ENCODE measurements around the gene CREBRF.

CREBRF gene

DNA sequence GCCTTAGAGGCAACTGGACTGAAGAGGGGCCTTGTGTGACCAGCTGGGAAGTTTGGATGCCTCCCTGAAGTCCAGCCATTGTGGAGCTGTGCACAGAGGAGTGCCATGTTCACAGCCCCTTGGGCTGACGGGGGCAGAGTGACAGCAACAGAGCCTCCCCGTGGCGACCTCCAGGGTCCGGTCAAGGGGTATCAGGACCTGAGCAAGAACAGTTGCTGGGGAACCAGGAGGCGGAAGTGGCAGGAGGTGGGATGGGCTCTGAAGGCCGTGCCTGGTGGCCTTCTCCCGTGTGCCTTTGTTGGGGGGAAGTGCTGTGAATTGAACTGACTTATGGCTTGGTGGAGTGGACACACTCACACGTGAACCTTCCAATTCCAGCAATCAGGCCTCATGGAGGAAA is 102.2 kb downstream of the CREBRF start:
- no peak for DNase-seq

GRCh38 chr5:173159256-173159655 is 103.1 kb downstream of the CREBRF start:
- DNase-seq, result no peak

GRCh38 chr5:173161148-173161547 is 105.0 kb downstream of the CREBRF start:
- DNase-seq, result no peak

DNA sequence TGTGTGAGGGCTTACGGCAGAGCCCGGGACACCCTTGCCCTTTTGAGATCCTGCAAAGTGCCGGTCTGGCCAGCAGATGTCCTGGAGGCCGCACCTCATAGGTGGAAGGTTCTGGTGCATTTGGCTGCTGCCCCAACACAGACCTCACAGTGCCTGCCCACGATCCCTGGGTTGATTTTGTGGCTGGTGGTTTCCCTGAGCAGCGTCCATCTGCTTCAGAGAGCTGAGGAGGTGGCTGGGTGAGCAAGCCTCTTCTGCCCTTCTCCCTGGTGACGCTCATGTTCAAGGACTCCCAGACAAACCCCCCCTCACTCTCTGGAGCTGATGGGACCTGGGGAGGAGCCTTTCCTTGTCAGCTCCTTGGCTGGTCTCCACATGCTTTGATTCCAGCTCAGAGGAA is 107.1 kb downstream of the CREBRF start:
- no peak for DNase-seq

DNA sequence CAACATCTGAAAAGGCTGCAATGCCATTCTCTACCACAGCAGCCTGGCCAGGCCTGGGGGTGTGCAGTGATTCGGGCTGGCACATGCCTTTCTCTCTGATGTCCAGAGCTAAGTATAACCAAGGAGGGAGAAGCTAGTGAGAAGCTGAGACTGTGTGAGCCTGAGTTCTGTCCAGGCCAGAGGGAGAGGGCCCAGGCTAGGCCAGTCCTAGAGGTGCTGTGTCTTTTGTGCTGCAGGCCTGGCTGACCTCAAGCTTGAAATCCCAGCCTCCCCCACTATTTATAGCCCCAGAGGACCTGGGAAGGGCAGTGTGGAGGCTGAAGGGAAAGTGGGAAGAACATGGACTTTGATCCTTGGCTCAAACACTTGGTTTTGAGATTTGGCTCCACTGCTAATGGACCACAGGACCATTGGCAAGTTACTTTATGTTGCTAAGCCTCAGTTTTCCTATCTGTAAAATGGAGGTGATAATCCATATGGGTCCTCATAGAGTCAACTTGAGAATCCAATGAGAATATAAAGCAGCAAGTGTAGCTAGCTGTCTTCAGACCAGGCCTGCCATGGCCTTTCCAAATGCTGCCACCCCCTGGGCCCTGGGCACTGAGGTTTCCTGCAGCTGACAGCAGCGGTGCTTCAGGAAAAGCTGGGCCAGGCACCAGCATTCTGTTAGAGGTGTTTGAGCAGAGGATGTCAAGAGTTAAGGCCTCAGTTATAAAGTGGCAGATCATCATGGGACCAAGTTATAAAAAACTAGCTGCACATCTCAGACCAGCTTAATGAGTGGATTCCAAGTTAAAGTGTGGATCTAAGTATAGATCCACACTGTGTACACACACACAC is 109.2 kb downstream of the CREBRF start:
- DNase-seq, result no peak

- DNase-seq, result no peak
These were observed 116.0 kb downstream of the CREBRF start for GRCh38 chr5:173172166-173172565.

DNA sequence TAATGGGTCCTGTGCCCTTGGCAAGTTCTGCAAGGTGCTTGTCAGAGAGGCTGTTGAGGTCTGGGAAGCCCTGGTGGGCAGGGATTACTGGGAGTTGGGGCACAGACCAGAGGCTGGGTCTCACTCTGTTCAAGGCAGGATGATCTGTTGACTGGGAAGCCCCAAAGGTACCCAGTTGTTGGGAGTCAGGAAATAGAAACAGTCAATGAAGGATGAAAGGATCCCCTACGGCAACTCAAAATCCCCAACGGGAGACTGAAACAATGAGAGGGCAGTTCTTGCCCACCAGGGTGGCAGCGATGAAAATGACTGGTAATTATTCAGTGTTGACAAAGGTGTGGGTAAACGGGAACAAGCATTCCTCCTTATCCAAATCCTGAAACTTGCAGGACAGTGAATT is 119.4 kb downstream of the CREBRF start:
- no peak for DNase-seq

GRCh38 chr5:173178369-173178910 is 122.3 kb downstream of the CREBRF start:
- DNase-seq, result no peak

DNA sequence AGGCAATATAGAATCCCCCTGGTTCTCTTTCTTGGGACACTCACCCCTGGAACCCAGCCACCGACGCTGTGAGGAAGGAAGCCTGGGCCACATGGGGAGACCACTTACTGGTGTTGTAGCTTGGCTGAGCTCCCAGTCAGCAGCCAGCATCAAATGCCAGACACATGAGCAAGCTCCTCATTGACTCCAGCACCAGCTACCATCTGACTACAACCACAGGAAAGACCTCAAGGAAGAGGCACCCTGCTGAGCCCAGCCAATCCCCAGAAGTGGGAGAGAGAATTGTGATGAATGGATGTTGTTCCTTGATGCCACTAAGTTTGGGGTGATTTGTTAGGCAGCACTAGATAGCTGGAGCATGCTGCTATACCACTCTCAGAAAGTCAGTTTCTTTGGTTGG is 124.2 kb downstream of the CREBRF start:
- peak; percentile 54 for DNase-seq

DNA sequence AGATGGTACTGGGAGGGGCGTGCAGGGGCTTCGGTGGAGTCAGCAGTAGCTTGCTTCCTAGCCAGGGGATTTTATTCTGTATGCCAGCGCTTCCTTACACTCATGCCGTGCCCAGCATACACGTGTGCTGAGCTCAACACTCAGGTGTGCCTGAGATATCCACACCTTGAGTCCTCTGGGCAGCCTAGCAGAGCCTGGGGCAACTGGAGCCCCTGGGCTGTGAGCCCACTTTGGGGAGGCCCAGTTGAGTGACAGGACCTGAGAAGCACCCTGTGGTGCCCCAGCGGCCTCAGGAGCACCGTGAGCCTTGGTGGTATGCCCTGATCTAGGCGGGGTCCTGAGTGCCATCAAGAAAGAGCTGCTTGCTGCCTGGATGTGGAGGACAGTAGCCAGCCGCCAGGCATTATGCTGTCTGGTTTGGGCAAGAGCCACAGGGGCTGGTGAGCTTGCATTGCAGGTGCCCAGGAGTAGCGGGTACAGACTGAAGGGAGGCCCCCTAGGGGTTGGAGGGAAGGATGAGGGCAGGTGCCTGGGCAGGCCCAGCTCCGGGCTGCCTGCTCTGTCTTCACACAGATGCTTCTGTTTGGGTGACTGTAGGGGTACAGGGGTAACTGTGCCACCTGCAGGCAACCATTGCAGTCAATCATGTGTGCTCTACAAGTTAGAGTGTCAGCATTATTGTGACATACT is 131.0 kb downstream of the CREBRF start:
- no peak for DNase-seq

DNA sequence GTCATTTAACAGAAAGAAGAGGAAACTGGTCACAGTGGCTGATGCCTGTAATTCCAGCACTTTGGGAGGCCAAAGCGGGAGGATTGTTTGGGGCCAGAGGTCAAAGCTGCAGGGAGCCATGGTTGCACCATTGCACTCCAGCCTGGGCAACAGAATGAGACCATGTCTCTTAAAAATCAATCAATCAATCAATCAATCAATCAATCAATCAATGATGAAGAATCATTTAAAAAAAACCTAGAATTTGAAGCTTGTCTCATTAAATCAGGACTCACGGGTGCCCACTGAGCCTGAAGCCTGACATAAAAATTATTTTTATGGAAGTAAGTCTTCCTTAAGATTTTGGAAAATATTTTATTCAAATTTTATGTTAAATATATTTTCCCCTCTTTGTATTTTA is 132.1 kb downstream of the CREBRF start:
- DNase-seq, result no peak

Data from NCI-H226 (cell line).